ENCODE data around the gene NT5DC2. TPM values are rescaled to one million over a fixed set of nuclear protein-coding genes. Genes with fewer than 3 reads are reported as not detected.

Gene NT5DC2
- total and polyA plus RNA-seq, 7 donors, result 6.8 to 13.7 (median 10.3) TPM

- 39 to 58% (median 43%) methylated on average over 13 of the region's 13 CpGs for WGBS, 3 donors
- ATAC-seq (peak; percentile 56 to 80 (median 70)), DNase-seq (peak in 1 of 2 donors; percentile 33)
- no peaks in the 10 kb centered on the region for H3K27me3 ChIP-seq (ENCODE audit: insufficient read depth in 3 of 3, low read length in 2 of 3)
- no peak overlapping the region for H3K4me3 ChIP-seq
- peak overlapping the region; percentile 68 for H3K27ac ChIP-seq
- intact Hi-C loops (cut with DNase I), result loop anchor here in 1 of 2 donors (10.0 kb wide), 1 partner anchor 191 kb away; no protein-coding TSS in a partner anchor
- H3K36me3 ChIP-seq (ENCODE audit: insufficient read depth in 1 of 2, low read depth in 1 of 2), result peaks cover 4 to 87% of the 10 kb centered on the region in 2 donors
- TF ChIP-seq, protein P1, sequence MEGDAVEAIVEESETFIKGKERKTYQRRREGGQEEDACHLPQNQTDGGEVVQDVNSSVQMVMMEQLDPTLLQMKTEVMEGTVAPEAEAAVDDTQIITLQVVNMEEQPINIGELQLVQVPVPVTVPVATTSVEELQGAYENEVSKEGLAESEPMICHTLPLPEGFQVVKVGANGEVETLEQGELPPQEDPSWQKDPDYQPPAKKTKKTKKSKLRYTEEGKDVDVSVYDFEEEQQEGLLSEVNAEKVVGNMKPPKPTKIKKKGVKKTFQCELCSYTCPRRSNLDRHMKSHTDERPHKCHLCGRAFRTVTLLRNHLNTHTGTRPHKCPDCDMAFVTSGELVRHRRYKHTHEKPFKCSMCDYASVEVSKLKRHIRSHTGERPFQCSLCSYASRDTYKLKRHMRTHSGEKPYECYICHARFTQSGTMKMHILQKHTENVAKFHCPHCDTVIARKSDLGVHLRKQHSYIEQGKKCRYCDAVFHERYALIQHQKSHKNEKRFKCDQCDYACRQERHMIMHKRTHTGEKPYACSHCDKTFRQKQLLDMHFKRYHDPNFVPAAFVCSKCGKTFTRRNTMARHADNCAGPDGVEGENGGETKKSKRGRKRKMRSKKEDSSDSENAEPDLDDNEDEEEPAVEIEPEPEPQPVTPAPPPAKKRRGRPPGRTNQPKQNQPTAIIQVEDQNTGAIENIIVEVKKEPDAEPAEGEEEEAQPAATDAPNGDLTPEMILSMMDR (IDR thresholded peaks at IDR 0.05), result no peak
- no peaks in the 10 kb centered on the region for H3K9me3 ChIP-seq
- H3K4me1 ChIP-seq, result peaks cover 18% of the 10 kb centered on the region
Observed at GRCh38 chr3:52483577-52484381, 49.9 kb downstream of the NT5DC2 start.

DNA sequence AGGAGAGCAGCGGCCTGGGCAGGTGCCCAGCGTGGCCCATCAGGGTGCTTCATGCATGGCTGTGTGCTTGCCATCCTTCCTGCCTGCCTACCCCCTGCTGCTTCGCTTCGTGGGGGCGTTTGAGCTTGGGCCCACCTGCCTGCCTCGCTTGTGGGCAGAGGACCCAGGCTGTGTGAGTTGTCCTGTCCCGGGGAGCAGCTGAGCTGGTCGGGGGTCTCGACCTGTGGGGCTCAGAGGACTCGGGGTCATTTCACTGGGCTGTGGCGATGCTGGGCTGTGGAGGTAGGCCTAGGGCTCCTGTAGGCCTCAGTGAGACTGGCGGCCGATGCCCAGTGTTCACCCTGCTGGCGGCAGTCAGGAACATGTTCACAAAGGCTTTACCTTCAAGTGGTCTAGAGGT is 50.6 kb downstream of the NT5DC2 start:
- Histone ChIP-seq H3K27ac (peak overlapping the region; percentile 68), H3K36me3 (ENCODE audit: insufficient read depth in 1 of 2, low read depth in 1 of 2) (peaks cover 4 to 87% of the 10 kb centered on the region in 2 donors), H3K4me3 (no peak overlapping the region), H3K9me3 (no peaks in the 10 kb centered on the region), H3K27me3 (ENCODE audit: insufficient read depth in 3 of 3, low read length in 2 of 3) (no peaks in the 10 kb centered on the region), H3K4me1 (peaks cover 18% of the 10 kb centered on the region)
- ATAC-seq (peak in 3 of 4 donors; percentile 3 to 26 (median 21)), DNase-seq (peak in 1 of 2 donors; percentile 17)
- TF ChIP-seq, protein P1 (IDR thresholded peaks at IDR 0.05), result no peak
- 86 to 89% (median 87%) methylated on average over 14 of the region's 14 CpGs for WGBS, 3 donors
- intact Hi-C loops (cut with DNase I), result loop anchor here in 1 of 2 donors (10.0 kb wide), 1 partner anchor 192 kb away; no protein-coding TSS in a partner anchor

DNA sequence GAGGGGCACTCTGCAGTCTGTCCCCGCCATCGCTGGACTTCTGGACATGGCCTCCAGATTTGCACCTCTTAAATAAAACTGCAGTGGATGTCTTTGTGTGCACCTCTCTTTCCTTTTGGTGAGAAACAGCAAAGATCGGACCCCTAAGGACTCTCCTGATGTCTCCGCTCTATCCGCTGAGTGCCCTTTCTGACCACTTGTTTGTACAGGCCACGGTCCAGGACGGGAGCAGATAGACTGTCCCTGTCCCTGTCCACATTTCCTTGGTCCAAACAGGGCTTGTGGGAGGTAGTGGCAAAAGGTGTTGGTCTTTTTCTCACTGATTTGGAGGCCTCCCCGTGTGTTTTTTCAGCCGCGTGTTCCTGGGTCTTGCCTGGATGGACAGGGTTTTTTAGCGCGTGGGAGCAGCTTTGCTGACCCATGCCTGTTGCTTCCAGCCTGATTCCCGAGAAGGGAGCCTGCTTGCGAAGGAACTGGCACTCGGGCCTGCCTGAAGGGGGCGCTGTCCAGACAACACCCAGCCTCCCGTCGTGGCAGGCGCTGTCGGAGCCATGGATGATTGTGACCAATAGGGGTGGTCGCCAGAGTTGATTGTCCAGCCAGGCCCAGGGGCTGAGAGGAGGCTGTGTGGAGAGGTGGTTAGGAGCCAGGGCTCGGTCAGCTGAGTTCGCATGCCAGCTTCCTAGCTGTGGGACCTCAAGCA is 51.7 kb downstream of the NT5DC2 start:
- no peak for ATAC-seq
- H3K27me3 ChIP-seq (ENCODE audit: insufficient read depth in 3 of 3, low read length in 2 of 3), result no peaks in the 10 kb centered on the region
- intact Hi-C loops (cut with DNase I), result loop anchor here in 1 of 2 donors (10.0 kb wide), 1 partner anchor 193 kb away; no protein-coding TSS in a partner anchor
- 84 to 88% (median 85%) methylated on average over 23 of the region's 23 CpGs for WGBS, 3 donors
- DNase-seq, result peak; percentile 33 to 67
- H3K4me3 ChIP-seq, result no peak overlapping the region
- peaks cover 4 to 87% of the 10 kb centered on the region in 2 donors for H3K36me3 ChIP-seq (ENCODE audit: insufficient read depth in 1 of 2, low read depth in 1 of 2)
- no peaks in the 10 kb centered on the region for H3K9me3 ChIP-seq
- peaks cover 18% of the 10 kb centered on the region for H3K4me1 ChIP-seq
- TF ChIP-seq, protein P1 (IDR thresholded peaks at IDR 0.05), result peak; percentile 35
- no peak overlapping the region for H3K27ac ChIP-seq

DNA sequence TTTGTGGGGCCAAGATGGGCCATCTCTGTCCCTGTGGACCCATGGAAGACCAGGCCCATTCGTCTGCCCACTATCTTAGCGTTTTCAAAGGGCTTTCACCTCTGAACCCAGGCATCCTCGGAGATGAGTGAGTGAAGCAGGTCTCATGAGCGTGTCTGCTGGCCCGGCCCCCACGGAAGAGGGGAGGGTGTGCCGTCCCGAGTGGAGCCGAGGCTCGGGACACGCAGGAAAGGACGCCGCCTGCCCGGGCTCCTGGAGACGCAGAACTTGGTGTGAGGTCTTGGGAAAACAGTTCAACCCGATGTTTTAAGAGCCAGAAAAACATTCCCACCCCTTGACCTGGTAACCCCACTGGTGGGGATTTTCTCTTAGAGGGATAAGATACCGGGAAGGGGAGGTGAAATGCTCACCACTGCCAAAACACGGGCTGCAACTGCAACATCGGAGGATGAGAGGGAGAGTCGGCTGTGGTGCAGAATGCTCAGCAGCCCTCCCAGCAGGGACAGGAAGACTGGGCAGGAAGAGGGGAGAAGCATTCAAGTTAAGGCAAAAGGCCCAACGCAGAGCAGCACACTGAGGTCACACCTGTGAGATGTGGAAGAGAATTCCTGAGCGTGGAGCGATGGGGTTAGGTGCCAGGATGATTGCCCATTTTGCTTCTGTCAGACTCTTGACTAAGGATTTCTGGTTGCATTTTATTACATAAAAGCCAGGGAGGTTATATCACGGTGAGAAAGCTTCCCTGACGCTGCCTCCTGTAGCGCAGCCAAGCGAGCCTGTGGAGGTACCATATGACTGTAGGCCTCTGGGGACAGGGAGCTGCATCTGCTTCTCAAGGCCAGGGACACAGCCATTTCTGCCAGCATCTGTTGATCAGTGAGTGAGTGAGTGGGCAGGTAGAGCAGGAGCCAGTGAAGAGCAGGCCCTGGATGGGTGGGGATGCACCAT is 52.6 kb downstream of the NT5DC2 start:
- ATAC-seq (no peak), DNase-seq (peak in 1 of 2 donors; percentile 48)
- Histone ChIP-seq H3K4me1 (peaks cover 18% of the 10 kb centered on the region), H3K9me3 (no peaks in the 10 kb centered on the region), H3K27me3 (ENCODE audit: insufficient read depth in 3 of 3, low read length in 2 of 3) (no peaks in the 10 kb centered on the region), H3K27ac (no peak overlapping the region), H3K4me3 (no peak overlapping the region), H3K36me3 (ENCODE audit: insufficient read depth in 1 of 2, low read depth in 1 of 2) (peaks cover 6 to 87% of the 10 kb centered on the region in 2 donors)
- TF ChIP-seq, protein P1 (IDR thresholded peaks at IDR 0.05), result no peak
- intact Hi-C loops (cut with DNase I), result loop anchor here in 1 of 2 donors (10.0 kb wide), 1 partner anchor 194 kb away; no protein-coding TSS in a partner anchor
- 85% methylated on average over 27 of the region's 27 CpGs for WGBS, 3 donors
